Measurements from ENCODE around the gene PEMT.

- no peak for TF ChIP-seq POLR2A (IDR thresholded peaks at IDR 0.05)
- TF ChIP-seq EP300 (IDR thresholded peaks at IDR 0.05; ENCODE audit: low read depth): no peak
- TF ChIP-seq, protein P1, sequence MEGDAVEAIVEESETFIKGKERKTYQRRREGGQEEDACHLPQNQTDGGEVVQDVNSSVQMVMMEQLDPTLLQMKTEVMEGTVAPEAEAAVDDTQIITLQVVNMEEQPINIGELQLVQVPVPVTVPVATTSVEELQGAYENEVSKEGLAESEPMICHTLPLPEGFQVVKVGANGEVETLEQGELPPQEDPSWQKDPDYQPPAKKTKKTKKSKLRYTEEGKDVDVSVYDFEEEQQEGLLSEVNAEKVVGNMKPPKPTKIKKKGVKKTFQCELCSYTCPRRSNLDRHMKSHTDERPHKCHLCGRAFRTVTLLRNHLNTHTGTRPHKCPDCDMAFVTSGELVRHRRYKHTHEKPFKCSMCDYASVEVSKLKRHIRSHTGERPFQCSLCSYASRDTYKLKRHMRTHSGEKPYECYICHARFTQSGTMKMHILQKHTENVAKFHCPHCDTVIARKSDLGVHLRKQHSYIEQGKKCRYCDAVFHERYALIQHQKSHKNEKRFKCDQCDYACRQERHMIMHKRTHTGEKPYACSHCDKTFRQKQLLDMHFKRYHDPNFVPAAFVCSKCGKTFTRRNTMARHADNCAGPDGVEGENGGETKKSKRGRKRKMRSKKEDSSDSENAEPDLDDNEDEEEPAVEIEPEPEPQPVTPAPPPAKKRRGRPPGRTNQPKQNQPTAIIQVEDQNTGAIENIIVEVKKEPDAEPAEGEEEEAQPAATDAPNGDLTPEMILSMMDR (IDR thresholded peaks at IDR 0.05): no peak
- no peak for TF ChIP-seq POLR2AphosphoS5 (IDR thresholded peaks at IDR 0.05)
These were observed 97.5 kb downstream of the PEMT start for GRCh38 chr17:17493986-17494466.

Measured in transverse colon (tissue), 4 donors.